ENCODE data around the gene LMF2. TPM values are rescaled to one million over a fixed set of nuclear protein-coding genes. Genes with fewer than 3 reads are reported as not detected.

The LMF2 gene
- total RNA-seq, 1 experiment from 2014 or later: 37.3 TPM

- H3K36me3 ChIP-seq (ENCODE audit: low read depth): peaks cover 43% of the 10 kb centered on the region
- intact Hi-C loops (cut with micrococcal nuclease; ENCODE audit: unreplicated experiment): loop anchor here (5.0 kb wide), 1 partner anchor 36 kb away; no protein-coding TSS in a partner anchor
These were observed 46.0 kb downstream of the LMF2 start for GRCh38 chr22:50461536-50461935.

GRCh38 chr22:50460938-50461337 is 46.6 kb downstream of the LMF2 start:
- no peak overlapping the region for H3K27ac ChIP-seq

More at GRCh38 chr22:50461536-50461935, 46.0 kb downstream of the LMF2 start:
- H3F3A ChIP-seq (ENCODE audit: insufficient read depth, low read depth): peaks cover 10% of the 10 kb centered on the region; the same call in 1 of the 2 replicates
- no TSS peak for BruUV-seq (replicated peaks)
- POLR2A ChIA-PET (ENCODE audit: unreplicated experiment): no interaction called here
- H3K9me2 ChIP-seq (ENCODE audit: insufficient read depth): no peaks in the 10 kb centered on the region
- no peak overlapping the region for H2AFZ ChIP-seq
- no peak overlapping the region for H3K4me3 ChIP-seq
- DNase-seq: no peak
- H4K20me1 ChIP-seq (ENCODE audit: insufficient read depth): peaks cover 46% of the 10 kb centered on the region
- CTCF ChIA-PET: no interaction called here
- no peaks in the 10 kb centered on the region for H3K9me3 ChIP-seq (ENCODE audit: insufficient read depth, low read depth)
- H3K27ac ChIP-seq: no peak overlapping the region
- no peak overlapping the region for H3K4me2 ChIP-seq
- no peaks in the 10 kb centered on the region for H3K27me3 ChIP-seq (ENCODE audit: insufficient read depth, low read depth)
- no peak for TF ChIP-seq CTCF (conservative IDR thresholded peaks at IDR 0.05)
- no peak for TF ChIP-seq EZH2 (IDR thresholded peaks at IDR 0.05; ENCODE audit: low read depth)
- H3K4me1 ChIP-seq (replicated peaks; ENCODE audit: insufficient read depth): no peaks in the 10 kb centered on the region
- H3K79me2 ChIP-seq (ENCODE audit: low read depth): no peaks in the 10 kb centered on the region

GRCh38 chr22:50459496-50460140 is 47.9 kb downstream of the LMF2 start:
- Histone ChIP-seq H3K4me2 (no peak overlapping the region), H3K9me3 (ENCODE audit: insufficient read depth, low read depth) (no peaks in the 10 kb centered on the region), H3K36me3 (ENCODE audit: low read depth) (peaks cover 48% of the 10 kb centered on the region), H4K20me1 (ENCODE audit: insufficient read depth) (peaks cover 31% of the 10 kb centered on the region), H3K9me2 (ENCODE audit: insufficient read depth) (no peaks in the 10 kb centered on the region), H3K4me3 (no peak overlapping the region), H3F3A (ENCODE audit: insufficient read depth, low read depth) (peaks cover 10% of the 10 kb centered on the region; the same call in 1 of the 2 replicates), H3K27me3 (ENCODE audit: insufficient read depth, low read depth) (no peaks in the 10 kb centered on the region), H3K27ac (no peak overlapping the region), H3K4me1 (replicated peaks; ENCODE audit: insufficient read depth) (no peaks in the 10 kb centered on the region), H3K79me2 (ENCODE audit: low read depth) (no peaks in the 10 kb centered on the region), H2AFZ (no peak overlapping the region)
- intact Hi-C loops (cut with micrococcal nuclease; ENCODE audit: unreplicated experiment): loop anchor here (5.0 kb wide), 1 partner anchor 38 kb away; no protein-coding TSS in a partner anchor
- DNase-seq: no peak
- TF ChIP-seq EZH2 (IDR thresholded peaks at IDR 0.05; ENCODE audit: low read depth): no peak
- no peak for TF ChIP-seq CTCF (conservative IDR thresholded peaks at IDR 0.05)
- POLR2A ChIA-PET (ENCODE audit: unreplicated experiment): no interaction called here
- CTCF ChIA-PET: no interaction called here
- BruUV-seq (replicated peaks): no TSS peak

More at GRCh38 chr22:50460938-50461337, 46.6 kb downstream of the LMF2 start:
- no peaks in the 10 kb centered on the region for H3K9me3 ChIP-seq (ENCODE audit: insufficient read depth, low read depth)
- peaks cover 40% of the 10 kb centered on the region for H4K20me1 ChIP-seq (ENCODE audit: insufficient read depth)
- no peaks in the 10 kb centered on the region for H3K27me3 ChIP-seq (ENCODE audit: insufficient read depth, low read depth)
- H3K4me2 ChIP-seq: no peak overlapping the region
- peaks cover 10% of the 10 kb centered on the region; the same call in 1 of the 2 replicates for H3F3A ChIP-seq (ENCODE audit: insufficient read depth, low read depth)
- ChIA-PET CTCF (no interaction called here), POLR2A (ENCODE audit: unreplicated experiment) (no interaction called here)
- no peak overlapping the region for H2AFZ ChIP-seq
- intact Hi-C loops (cut with micrococcal nuclease; ENCODE audit: unreplicated experiment): loop anchor here (5.0 kb wide), 1 partner anchor 36 kb away; no protein-coding TSS in a partner anchor
- H3K9me2 ChIP-seq (ENCODE audit: insufficient read depth): no peaks in the 10 kb centered on the region
- H3K4me1 ChIP-seq (replicated peaks; ENCODE audit: insufficient read depth): no peaks in the 10 kb centered on the region
- peak in 1 of 2 experiments; percentile 84 for DNase-seq
- H3K36me3 ChIP-seq (ENCODE audit: low read depth): peaks cover 43% of the 10 kb centered on the region
- H3K79me2 ChIP-seq (ENCODE audit: low read depth): no peaks in the 10 kb centered on the region
- no peak overlapping the region for H3K4me3 ChIP-seq
- TF ChIP-seq CTCF (conservative IDR thresholded peaks at IDR 0.05) (no peak), EZH2 (IDR thresholded peaks at IDR 0.05; ENCODE audit: low read depth) (no peak)
- BruUV-seq (replicated peaks): no TSS peak
